B cell (primary cell): Measurements from ENCODE around the gene TMBIM1.

Experiments used
- EZH2 ChIP-seq: IDR thresholded peaks from 2 replicates; pipeline ENCODE4 v1.6.1; 2012; ENCODE audit warnings: borderline replicate concordance, low read depth, mild to moderate bottlenecking, moderate library complexity, low read length; ENCODE audit not compliant: insufficient read depth, poor library complexity, severe bottlenecking
- TF ChIP-seq, protein P1 (sequence below): fragments of 200-600 bp; IDR thresholded peaks from one replicate; pipeline ENCODE4 v1.8.0; 2022; ENCODE audit warnings: antibody characterized with exemption, mild to moderate bottlenecking

DNA sequence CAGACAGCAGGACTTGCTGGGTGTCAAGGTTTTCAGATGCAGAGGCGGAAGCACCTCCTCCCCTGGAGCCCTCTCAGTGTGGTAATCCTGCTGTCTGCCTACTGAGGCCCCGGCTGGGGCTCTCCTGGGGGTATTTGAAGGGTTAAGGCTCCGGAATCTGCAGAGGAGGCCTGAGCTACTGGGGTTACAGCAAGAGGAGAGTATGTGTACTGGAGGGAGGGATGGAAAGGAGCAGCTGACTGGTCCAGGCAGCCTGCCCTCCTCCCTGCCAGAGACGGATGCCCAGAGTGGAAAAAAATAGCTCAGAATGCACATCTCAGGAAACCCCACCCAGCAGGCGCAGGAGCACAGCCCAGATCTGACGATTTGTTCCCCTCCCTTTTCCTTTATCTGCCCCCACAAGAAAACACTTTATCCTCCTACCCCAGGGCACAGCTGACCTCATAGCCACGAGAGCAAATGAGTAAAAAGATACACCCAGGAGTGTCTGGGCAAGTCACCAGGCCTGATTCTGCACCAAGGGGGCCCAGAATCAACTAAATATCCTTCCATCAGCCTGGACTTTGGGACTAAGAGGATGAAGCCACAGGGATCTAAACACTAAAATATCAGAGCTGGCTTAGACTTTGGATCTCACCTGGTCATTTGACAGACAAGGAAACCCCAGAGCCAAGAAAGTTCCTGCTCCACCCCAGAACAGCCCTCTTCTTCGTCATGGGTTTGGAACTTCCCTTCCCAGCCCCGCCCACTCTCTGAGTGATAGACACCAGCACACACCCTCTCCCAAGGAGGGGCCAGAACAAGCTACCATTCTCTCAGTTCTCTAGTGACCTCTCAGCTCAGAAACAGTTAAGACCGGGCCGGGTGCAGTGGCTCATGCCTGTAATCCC is 5.5 kb downstream of the TMBIM1 start:
- TF ChIP-seq, protein P1, sequence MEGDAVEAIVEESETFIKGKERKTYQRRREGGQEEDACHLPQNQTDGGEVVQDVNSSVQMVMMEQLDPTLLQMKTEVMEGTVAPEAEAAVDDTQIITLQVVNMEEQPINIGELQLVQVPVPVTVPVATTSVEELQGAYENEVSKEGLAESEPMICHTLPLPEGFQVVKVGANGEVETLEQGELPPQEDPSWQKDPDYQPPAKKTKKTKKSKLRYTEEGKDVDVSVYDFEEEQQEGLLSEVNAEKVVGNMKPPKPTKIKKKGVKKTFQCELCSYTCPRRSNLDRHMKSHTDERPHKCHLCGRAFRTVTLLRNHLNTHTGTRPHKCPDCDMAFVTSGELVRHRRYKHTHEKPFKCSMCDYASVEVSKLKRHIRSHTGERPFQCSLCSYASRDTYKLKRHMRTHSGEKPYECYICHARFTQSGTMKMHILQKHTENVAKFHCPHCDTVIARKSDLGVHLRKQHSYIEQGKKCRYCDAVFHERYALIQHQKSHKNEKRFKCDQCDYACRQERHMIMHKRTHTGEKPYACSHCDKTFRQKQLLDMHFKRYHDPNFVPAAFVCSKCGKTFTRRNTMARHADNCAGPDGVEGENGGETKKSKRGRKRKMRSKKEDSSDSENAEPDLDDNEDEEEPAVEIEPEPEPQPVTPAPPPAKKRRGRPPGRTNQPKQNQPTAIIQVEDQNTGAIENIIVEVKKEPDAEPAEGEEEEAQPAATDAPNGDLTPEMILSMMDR = no peak
- no peak for TF ChIP-seq EZH2
